Measurements from ENCODE around the gene LPP.

LPP gene

GRCh38 chr3:188697127-188697526 lies 543.2 kb downstream of the LPP start:
- H3K4me3 ChIP-seq (ENCODE audit: insufficient read depth, low read length, poor library complexity, severe bottlenecking), result peak overlapping the region; percentile 13
- peaks cover 42% of the 10 kb centered on the region for H3F3A ChIP-seq (ENCODE audit: insufficient read depth)
- H3K36me3 ChIP-seq (ENCODE audit: low read length), result no peaks in the 10 kb centered on the region
- TF ChIP-seq EZH2phosphoT487 (conservative IDR thresholded peaks at IDR 0.05; ENCODE audit: low read length) (no peak), CTCF (IDR thresholded peaks at IDR 0.05; ENCODE audit: insufficient read depth, low read length, poor library complexity, severe bottlenecking) (no peak)
- no peaks in the 10 kb centered on the region for H3K79me2 ChIP-seq (ENCODE audit: insufficient read depth, low read length)
- no peaks in the 10 kb centered on the region for H3K9me2 ChIP-seq (replicated peaks; ENCODE audit: insufficient read depth, low read length)
- peak overlapping the region; percentile 92 for H3K27ac ChIP-seq (ENCODE audit: low read depth, low read length)
- H4K20me1 ChIP-seq (ENCODE audit: low read depth, low read length), result no peaks in the 10 kb centered on the region
- peak overlapping the region; percentile 60 for H3K4me2 ChIP-seq (ENCODE audit: low read depth, low read length, poor library complexity, severe bottlenecking)
- H2AFZ ChIP-seq (ENCODE audit: low read depth, low read length, severe bottlenecking), result no peak overlapping the region
- no peaks in the 10 kb centered on the region for H3K27me3 ChIP-seq (ENCODE audit: low read length)
- peak overlapping the region; percentile 58 for H3K9ac ChIP-seq (ENCODE audit: low read length)
- H3K9me3 ChIP-seq (ENCODE audit: insufficient read depth, low read length), result no peaks in the 10 kb centered on the region

- Histone ChIP-seq H2AFZ (ENCODE audit: low read depth, low read length, severe bottlenecking) (peak overlapping the region; percentile 0), H3K27me3 (ENCODE audit: low read length) (no peaks in the 10 kb centered on the region), H3K9ac (ENCODE audit: low read length) (peak overlapping the region; percentile 46), H4K20me1 (ENCODE audit: low read depth, low read length) (no peaks in the 10 kb centered on the region), H3K9me3 (ENCODE audit: insufficient read depth, low read length) (no peaks in the 10 kb centered on the region), H3K36me3 (ENCODE audit: low read length) (no peaks in the 10 kb centered on the region), H3K9me2 (replicated peaks; ENCODE audit: insufficient read depth, low read length) (no peaks in the 10 kb centered on the region), H3K4me3 (ENCODE audit: insufficient read depth, low read length, poor library complexity, severe bottlenecking) (peak overlapping the region; percentile 4), H3K27ac (ENCODE audit: low read depth, low read length) (peak overlapping the region; percentile 92), H3K79me2 (ENCODE audit: insufficient read depth, low read length) (no peaks in the 10 kb centered on the region), H3K4me2 (ENCODE audit: low read depth, low read length, poor library complexity, severe bottlenecking) (peak overlapping the region; percentile 60), H3F3A (ENCODE audit: insufficient read depth) (peaks cover 31% of the 10 kb centered on the region)
- no peak for TF ChIP-seq CTCF (IDR thresholded peaks at IDR 0.05; ENCODE audit: insufficient read depth, low read length, poor library complexity, severe bottlenecking)
These were observed 544.5 kb downstream of the LPP start for GRCh38 chr3:188698436-188698835.

GRCh38 chr3:188700501-188700900 lies 546.5 kb downstream of the LPP start:
- TF ChIP-seq CTCF (IDR thresholded peaks at IDR 0.05; ENCODE audit: insufficient read depth, low read length, poor library complexity, severe bottlenecking) (no peak), EZH2phosphoT487 (conservative IDR thresholded peaks at IDR 0.05; ENCODE audit: low read length) (no peak)
- Histone ChIP-seq H3K9ac (ENCODE audit: low read length) (no peak overlapping the region), H3K36me3 (ENCODE audit: low read length) (no peaks in the 10 kb centered on the region), H4K20me1 (ENCODE audit: low read depth, low read length) (no peaks in the 10 kb centered on the region), H3K79me2 (ENCODE audit: insufficient read depth, low read length) (no peaks in the 10 kb centered on the region), H3K4me3 (ENCODE audit: insufficient read depth, low read length, poor library complexity, severe bottlenecking) (no peak overlapping the region), H3F3A (ENCODE audit: insufficient read depth) (peaks cover 15% of the 10 kb centered on the region), H3K4me2 (ENCODE audit: low read depth, low read length, poor library complexity, severe bottlenecking) (no peak overlapping the region), H3K9me3 (ENCODE audit: insufficient read depth, low read length) (no peaks in the 10 kb centered on the region), H2AFZ (ENCODE audit: low read depth, low read length, severe bottlenecking) (no peak overlapping the region), H3K27me3 (ENCODE audit: low read length) (no peaks in the 10 kb centered on the region), H3K27ac (ENCODE audit: low read depth, low read length) (no peak overlapping the region), H3K9me2 (replicated peaks; ENCODE audit: insufficient read depth, low read length) (no peaks in the 10 kb centered on the region)

Data from SU-DHL-6 (cell line).